Cardiac fibroblast (primary cell): ENCODE measurements around the gene IFNL4.
A peak's percentile ranks its signal among the peaks of the same experiment; 100 is the strongest.
"Not testable (repeated sequence)": the region's sequence is repeated elsewhere in the genome, so short reads cannot be mapped to it uniquely, and the experiment has no call there.

Experiments
- DNase-seq, 2 donors: peaks; one replicate each; pipeline versions ENCODE4 v3.0.0 to v3.0.0-alpha.2; 2010; ENCODE audit warnings: low read depth in 2 of 2
- H3K4me3 ChIP-seq, 2 donors: replicated peaks in 1 of 2; 1 replicate in 1 of 2; 2 replicates in 1 of 2; pipeline ENCODE4 v1.5.1; 2011; ENCODE audit warnings: low read depth in 2 of 2, low read length in 2 of 2, mild to moderate bottlenecking in 2 of 2, moderate library complexity in 1 of 2
- CTCF ChIP-seq: IDR thresholded peaks from one replicate; pipeline ENCODE4 v1.5.1; 2011; ENCODE audit warnings: low read depth, mild to moderate bottlenecking, low read length, inconsistent platforms

IFNL4 gene

GRCh38 chr19:39246951-39247669, 1.5 kb downstream of the IFNL4 start:
- DNase-seq, result peak; percentile 7 to 10
- no peak overlapping the region for H3K4me3 ChIP-seq
- no peak for TF ChIP-seq CTCF

- not testable (repeated sequence) for H3K4me3 ChIP-seq
Observed at GRCh38 chr19:39245166-39245565, 3.5 kb downstream of the IFNL4 start.

GRCh38 chr19:39244410-39245100, 4.1 kb downstream of the IFNL4 start, which contains the start of gene IFNL3:
Gene IFNL3 (minus strand): TSS chr19:39245006. CDS start chr19:39244967, 39 bp downstream.
- not testable (repeated sequence) for DNase-seq, H3K4me3 ChIP-seq

More at GRCh38 chr19:39245166-39245565, 3.5 kb downstream of the IFNL4 start:
- DNase-seq, result not testable (repeated sequence)

- not testable (repeated sequence) for H3K4me3 ChIP-seq, DNase-seq
Observed at GRCh38 chr19:39243741-39244140, 4.9 kb downstream of the IFNL4 start.

- TF ChIP-seq CTCF, result no peak
- no peak overlapping the region for H3K4me3 ChIP-seq
- no peak for DNase-seq
Observed at GRCh38 chr19:39240421-39240820, 8.2 kb downstream of the IFNL4 start.

- no peak for TF ChIP-seq CTCF
- no peak for DNase-seq
- H3K4me3 ChIP-seq, result no peak overlapping the region
Observed at GRCh38 chr19:39238944-39239343, 9.7 kb downstream of the IFNL4 start.

- no peak overlapping the region for H3K4me3 ChIP-seq
- no peak for DNase-seq
- TF ChIP-seq CTCF, result no peak
Observed at GRCh38 chr19:39238209-39238608, 10.4 kb downstream of the IFNL4 start.

- no peak overlapping the region for H3K4me3 ChIP-seq
- no peak for TF ChIP-seq CTCF
- DNase-seq, result no peak
Observed at GRCh38 chr19:39237200-39238184, 11.2 kb downstream of the IFNL4 start.
